GM18526 (cell line): ENCODE data around the gene GDPD5.

Source experiments
- POLR2A ChIP-seq: IDR thresholded peaks from 3 replicates; pipeline ENCODE4 v1.6.1; 2011; ENCODE audit not compliant: insufficient read length; ENCODE audit errors: extremely low read depth

The GDPD5 gene

GRCh38 chr11:75450826-75451821 is 74.6 kb downstream of the GDPD5 start:
- TF ChIP-seq POLR2A, result no peak

- TF ChIP-seq POLR2A, result no peak
Measured at GRCh38 chr11:75450236-75450635, 75.5 kb downstream of the GDPD5 start.

- TF ChIP-seq POLR2A, result no peak
Measured at GRCh38 chr11:75449776-75450175, 76.0 kb downstream of the GDPD5 start.

- no peak for TF ChIP-seq POLR2A
Measured at GRCh38 chr11:75449271-75449670, 76.5 kb downstream of the GDPD5 start.

- no peak for TF ChIP-seq POLR2A
Measured at GRCh38 chr11:75447415-75447814, 78.3 kb downstream of the GDPD5 start.

GRCh38 chr11:75445315-75445953 is 80.3 kb downstream of the GDPD5 start:
- no peak for TF ChIP-seq POLR2A

- no peak for TF ChIP-seq POLR2A
Measured at GRCh38 chr11:75443043-75443442, 82.7 kb downstream of the GDPD5 start.

GRCh38 chr11:75442161-75442885 is 83.4 kb downstream of the GDPD5 start:
- no peak for TF ChIP-seq POLR2A

- TF ChIP-seq POLR2A, result no peak
Measured at GRCh38 chr11:75441804-75442132, 84.0 kb downstream of the GDPD5 start.

- TF ChIP-seq POLR2A, result no peak
Measured at GRCh38 chr11:75440960-75441803, 84.6 kb downstream of the GDPD5 start.

GRCh38 chr11:75439495-75440120 is 86.1 kb downstream of the GDPD5 start:
- no peak for TF ChIP-seq POLR2A

GRCh38 chr11:75439026-75439425 is 86.7 kb downstream of the GDPD5 start:
- no peak for TF ChIP-seq POLR2A

GRCh38 chr11:75437966-75438659 is 87.6 kb downstream of the GDPD5 start:
- no peak for TF ChIP-seq POLR2A

- TF ChIP-seq POLR2A, result no peak
Measured at GRCh38 chr11:75436806-75437205, 88.9 kb downstream of the GDPD5 start.
